HCT116 (cell line): ENCODE measurements around the gene AK3. TPM values are rescaled to one million over a fixed set of nuclear protein-coding genes. Genes with fewer than 3 reads are reported as not detected.

Experiments
- ATAC-seq: fragments of 200-7000 bp; cut with Tn5 transposase; 2 replicates; pipeline ENCODE4 v1.9.1; 2020; ENCODE audit warnings: mild to moderate bottlenecking, moderate library complexity
- BruUV-seq: library from RNA; stranded (reverse); fragments of 400-500 nt; replicated peaks from 2 replicates; lab custom pipeline; 2021; lab: Mats Ljungman, UMichigan
- CTCF ChIA-PET: fragments of 300-600 bp; sonication (Branson Sonifier 250); formaldehyde crosslinking; loops from one replicate; lab custom pipeline; 2021; ENCODE audit warnings: antibody characterized with exemption; lab: Charles Lee
- POLR2A ChIA-PET: fragments of 300-600, 350-600 bp; sonication (Branson Sonifier 250); formaldehyde crosslinking; loops from one replicate; lab custom pipeline; 2021; ENCODE audit warnings: antibody characterized with exemption; lab: Charles Lee
- RAD21 ChIA-PET, 2 experiments: fragments of 300-600 bp; sonication (Branson Sonifier 250); formaldehyde crosslinking; loops; one replicate each; lab custom pipeline; 2023; ENCODE audit warnings: low total read pairs in 2 of 2; ENCODE audit not compliant: uncharacterized antibody in 2 of 2, unreplicated experiment in 2 of 2, low non-redundant PET in 1 of 2; lab: Charles Lee
- DNase-seq: peaks from one replicate; pipeline ENCODE4 v3.0.0-alpha.2; 2010; ENCODE audit warnings: low read depth, low spot score
- H2AFZ ChIP-seq: fragments of 200-600 bp; shearing (Covaris generic), sonication (generic); 2 replicates; pipeline ENCODE4 v1.6.1; 2017; ENCODE audit warnings: low read depth, mixed run types, mixed read lengths, antibody characterized with exemption, low read length; ENCODE audit not compliant: poor library complexity, severe bottlenecking
- H3K27ac ChIP-seq: 2 replicates; pipeline ENCODE4 v1.5.1; 2012; ENCODE audit warnings: low read depth, low read length
- H3K27me3 ChIP-seq: fragments of 200-600 bp; sonication (generic); 2 replicates; pipeline ENCODE4 v1.6.1; 2016; ENCODE audit warnings: mixed run types, low read length, mixed read lengths; ENCODE audit not compliant: insufficient read depth
- H3K36me3 ChIP-seq, 2 experiments: fragments of 200-500 bp in 1 of 2; fragments of 200-600 bp in 1 of 2; sonication (Bioruptor generic) in 1 of 2; sonication (generic) in 1 of 2; 2 replicates each; pipeline versions ENCODE4 v1.5.1 to v1.6.1; 2014 to 2016; ENCODE audit warnings: low read length in 2 of 2, inconsistent platforms in 1 of 2, mixed read lengths in 1 of 2, mixed run types in 1 of 2; ENCODE audit not compliant: insufficient read depth in 2 of 2, control insufficient read depth in 1 of 2
- H3K4me1 ChIP-seq, 2 experiments: fragments of 200-600 bp in 1 of 2; sonication (generic) in 1 of 2; 2 replicates each; pipeline versions ENCODE4 v1.5.1 to v1.6.1; 2012 to 2017; ENCODE audit warnings: low read length in 2 of 2, inconsistent platforms in 1 of 2, mild to moderate bottlenecking in 1 of 2, mixed read lengths in 1 of 2, mixed run types in 1 of 2, moderate library complexity in 1 of 2; ENCODE audit not compliant: insufficient read depth in 2 of 2, control insufficient read depth in 1 of 2
- H3K4me2 ChIP-seq: fragments of 200-600 bp; sonication (generic); 2 replicates; pipeline ENCODE4 v1.6.1; 2017; ENCODE audit warnings: mixed run types, low read length, mixed read lengths
- H3K4me3 ChIP-seq, 2 experiments: fragments of 200-600 bp in 1 of 2; sonication (generic) in 1 of 2; replicated peaks in 1 of 2; 2 replicates each; pipeline ENCODE4 v1.5.1; 2011 to 2016; ENCODE audit warnings: low read length in 2 of 2, control low read depth in 1 of 2, low read depth in 1 of 2, mild to moderate bottlenecking in 1 of 2, mixed read lengths in 1 of 2, mixed run types in 1 of 2
- H3K79me2 ChIP-seq: fragments of 200-600 bp; sonication (generic); 2 replicates; pipeline ENCODE4 v1.6.1; 2017; ENCODE audit warnings: mild to moderate bottlenecking, mixed run types, low read length, moderate library complexity, mixed read lengths; ENCODE audit not compliant: insufficient read depth
- H3K9ac ChIP-seq: fragments of 200-600 bp; sonication (generic); 2 replicates; pipeline ENCODE4 v1.6.1; 2016; ENCODE audit warnings: low read length, mixed read lengths
- H3K9me2 ChIP-seq: fragments of 200-600 bp; sonication (generic), shearing (Covaris generic); 2 replicates; pipeline ENCODE4 v1.6.1; 2017; ENCODE audit warnings: mixed run types, mild to moderate bottlenecking, moderate library complexity; ENCODE audit not compliant: insufficient read depth
- H3K9me3 ChIP-seq, 2 experiments: fragments of 200-500 bp in 1 of 2; fragments of 200-600 bp in 1 of 2; sonication (Bioruptor generic) in 1 of 2; sonication (generic) in 1 of 2; 2 replicates each; pipeline ENCODE4 v1.6.1; 2014 to 2017; ENCODE audit warnings: low read length in 2 of 2, mixed read lengths in 2 of 2, inconsistent platforms in 1 of 2, low read depth in 1 of 2, mild to moderate bottlenecking in 1 of 2, mixed run types in 1 of 2, moderate library complexity in 1 of 2; ENCODE audit not compliant: control insufficient read depth in 1 of 2, insufficient read depth in 1 of 2
- H4K20me1 ChIP-seq: fragments of 200-600 bp; sonication (generic), shearing (Covaris generic); 2 replicates; pipeline ENCODE4 v1.6.1; 2017; ENCODE audit warnings: mixed run types, mild to moderate bottlenecking, moderate library complexity; ENCODE audit not compliant: insufficient read depth
- ATF3 ChIP-seq: IDR thresholded peaks from 2 replicates; pipeline ENCODE4 v1.6.1; 2012
- CBX3 ChIP-seq: IDR thresholded peaks from 2 replicates; pipeline ENCODE4 v1.6.1; 2012; ENCODE audit warnings: low read depth
- CEBPB ChIP-seq: IDR thresholded peaks from 2 replicates; pipeline ENCODE4 v1.6.1; 2012; ENCODE audit warnings: low read depth
- CTCF ChIP-seq, 3 experiments: fragments of 200-600 bp in 1 of 3; sonication (generic) in 1 of 3; IDR thresholded peaks in 2 of 3; conservative IDR thresholded peaks in 1 of 3; 2 replicates each; pipeline ENCODE4 v1.5.1; 2012 to 2017; ENCODE audit warnings: low read depth in 2 of 3, low read length in 2 of 3, antibody characterized with exemption in 1 of 3, borderline replicate concordance in 1 of 3, control low read depth in 1 of 3, mild to moderate bottlenecking in 1 of 3, mixed read lengths in 1 of 3, mixed run types in 1 of 3, moderate library complexity in 1 of 3; ENCODE audit not compliant: insufficient read depth in 1 of 3
- FOSL1 ChIP-seq: IDR thresholded peaks from 2 replicates; pipeline ENCODE4 v1.6.1; 2012; ENCODE audit warnings: low read depth
- JUND ChIP-seq: IDR thresholded peaks from 2 replicates; pipeline ENCODE4 v1.6.1; 2012
- POLR2A ChIP-seq: IDR thresholded peaks from 2 replicates; pipeline ENCODE4 v1.7.0; 2011; ENCODE audit warnings: borderline replicate concordance; ENCODE audit not compliant: insufficient read depth, insufficient read length; ENCODE audit errors: extremely low read depth
- SIN3A ChIP-seq: IDR thresholded peaks from 2 replicates; pipeline ENCODE4 v1.6.1; 2012; ENCODE audit warnings: low read depth
- SP1 ChIP-seq: IDR thresholded peaks from 2 replicates; pipeline ENCODE4 v1.6.1; 2012; ENCODE audit warnings: low read depth
- YY1 ChIP-seq: IDR thresholded peaks from 2 replicates; pipeline ENCODE4 v1.6.1; 2011; ENCODE audit warnings: low read length, low read depth, moderate library complexity, mild to moderate bottlenecking; ENCODE audit not compliant: insufficient replicate concordance; ENCODE audit errors: extremely low read depth
- ZFX ChIP-seq: fragments of 450-650 bp; IDR thresholded peaks from 2 replicates; pipeline ENCODE4 v1.6.1; 2017
- ZNF274 ChIP-seq: fragments of 200-500 bp; sonication (Bioruptor generic); IDR thresholded peaks from 2 replicates; pipeline ENCODE4 v1.6.1; 2014; ENCODE audit warnings: mild to moderate bottlenecking, low read depth, low read length, inconsistent platforms
- intact Hi-C: fragments of 100-400 bp; cut with micrococcal nuclease; formaldehyde crosslinking; loops from 2 replicates; pipeline ENCODE4 v1.10.0; 2022
- total RNA-seq: library from RNA; stranded (reverse); gene quantifications from one replicate; pipeline ENCODE4 v1.2.1, GENCODE V29; 2021; ENCODE audit not compliant: unreplicated experiment
- TF ChIP-seq, protein P1 (sequence below): IDR thresholded peaks from 2 replicates; pipeline ENCODE4 v1.6.1; 2012; ENCODE audit warnings: low read depth
- TF ChIP-seq, protein P2 (sequence below): IDR thresholded peaks from 2 replicates; pipeline ENCODE4 v1.6.1; 2011; ENCODE audit warnings: mild to moderate bottlenecking, low read length, moderate library complexity; ENCODE audit not compliant: insufficient replicate concordance; ENCODE audit errors: extremely low read depth

Gene AK3
- total RNA-seq, 1 experiment from 2014 or later, result 43.0 TPM

DNA sequence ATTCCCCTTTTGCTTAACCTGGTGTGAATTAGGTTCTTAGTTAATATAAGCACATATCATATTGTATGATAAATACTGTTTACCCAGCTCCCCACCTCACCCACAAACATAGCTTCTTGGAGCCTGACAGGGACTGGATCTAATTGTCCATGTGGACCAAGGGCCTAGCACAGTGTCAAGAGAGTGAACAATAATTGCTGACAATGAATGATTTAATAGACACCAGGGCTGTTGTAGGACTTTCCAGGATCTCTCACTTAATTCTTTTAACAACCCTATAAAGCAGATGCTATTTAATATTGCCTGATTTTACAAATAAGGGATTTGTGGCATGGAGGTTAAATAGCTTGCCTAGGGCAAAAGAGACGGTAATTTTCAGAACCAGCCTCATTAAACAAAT is 24.8 kb downstream of the AK3 start:
- H3K79me2 ChIP-seq, result peaks cover 3% of the 10 kb centered on the region; the same call in 1 of the 2 replicates
- no peaks in the 10 kb centered on the region for H3K9me3 ChIP-seq
- no peak overlapping the region for H2AFZ ChIP-seq
- CTCF ChIA-PET, result no interaction called here
- RAD21 ChIA-PET, result no interaction called here
- no peak overlapping the region for H3K27ac ChIP-seq
- ATAC-seq (no peak), DNase-seq (no peak)
- no peak overlapping the region for H3K4me3 ChIP-seq
- H3K4me2 ChIP-seq, result no peak overlapping the region
- TF ChIP-seq ATF3, result no peak
- TF ChIP-seq, protein P1, sequence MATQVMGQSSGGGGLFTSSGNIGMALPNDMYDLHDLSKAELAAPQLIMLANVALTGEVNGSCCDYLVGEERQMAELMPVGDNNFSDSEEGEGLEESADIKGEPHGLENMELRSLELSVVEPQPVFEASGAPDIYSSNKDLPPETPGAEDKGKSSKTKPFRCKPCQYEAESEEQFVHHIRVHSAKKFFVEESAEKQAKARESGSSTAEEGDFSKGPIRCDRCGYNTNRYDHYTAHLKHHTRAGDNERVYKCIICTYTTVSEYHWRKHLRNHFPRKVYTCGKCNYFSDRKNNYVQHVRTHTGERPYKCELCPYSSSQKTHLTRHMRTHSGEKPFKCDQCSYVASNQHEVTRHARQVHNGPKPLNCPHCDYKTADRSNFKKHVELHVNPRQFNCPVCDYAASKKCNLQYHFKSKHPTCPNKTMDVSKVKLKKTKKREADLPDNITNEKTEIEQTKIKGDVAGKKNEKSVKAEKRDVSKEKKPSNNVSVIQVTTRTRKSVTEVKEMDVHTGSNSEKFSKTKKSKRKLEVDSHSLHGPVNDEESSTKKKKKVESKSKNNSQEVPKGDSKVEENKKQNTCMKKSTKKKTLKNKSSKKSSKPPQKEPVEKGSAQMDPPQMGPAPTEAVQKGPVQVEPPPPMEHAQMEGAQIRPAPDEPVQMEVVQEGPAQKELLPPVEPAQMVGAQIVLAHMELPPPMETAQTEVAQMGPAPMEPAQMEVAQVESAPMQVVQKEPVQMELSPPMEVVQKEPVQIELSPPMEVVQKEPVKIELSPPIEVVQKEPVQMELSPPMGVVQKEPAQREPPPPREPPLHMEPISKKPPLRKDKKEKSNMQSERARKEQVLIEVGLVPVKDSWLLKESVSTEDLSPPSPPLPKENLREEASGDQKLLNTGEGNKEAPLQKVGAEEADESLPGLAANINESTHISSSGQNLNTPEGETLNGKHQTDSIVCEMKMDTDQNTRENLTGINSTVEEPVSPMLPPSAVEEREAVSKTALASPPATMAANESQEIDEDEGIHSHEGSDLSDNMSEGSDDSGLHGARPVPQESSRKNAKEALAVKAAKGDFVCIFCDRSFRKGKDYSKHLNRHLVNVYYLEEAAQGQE, result no peak
- TF ChIP-seq, protein P2, sequence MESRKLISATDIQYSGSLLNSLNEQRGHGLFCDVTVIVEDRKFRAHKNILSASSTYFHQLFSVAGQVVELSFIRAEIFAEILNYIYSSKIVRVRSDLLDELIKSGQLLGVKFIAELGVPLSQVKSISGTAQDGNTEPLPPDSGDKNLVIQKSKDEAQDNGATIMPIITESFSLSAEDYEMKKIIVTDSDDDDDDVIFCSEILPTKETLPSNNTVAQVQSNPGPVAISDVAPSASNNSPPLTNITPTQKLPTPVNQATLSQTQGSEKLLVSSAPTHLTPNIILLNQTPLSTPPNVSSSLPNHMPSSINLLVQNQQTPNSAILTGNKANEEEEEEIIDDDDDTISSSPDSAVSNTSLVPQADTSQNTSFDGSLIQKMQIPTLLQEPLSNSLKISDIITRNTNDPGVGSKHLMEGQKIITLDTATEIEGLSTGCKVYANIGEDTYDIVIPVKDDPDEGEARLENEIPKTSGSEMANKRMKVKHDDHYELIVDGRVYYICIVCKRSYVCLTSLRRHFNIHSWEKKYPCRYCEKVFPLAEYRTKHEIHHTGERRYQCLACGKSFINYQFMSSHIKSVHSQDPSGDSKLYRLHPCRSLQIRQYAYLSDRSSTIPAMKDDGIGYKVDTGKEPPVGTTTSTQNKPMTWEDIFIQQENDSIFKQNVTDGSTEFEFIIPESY, result no peak
- no peak for TF ChIP-seq JUND
- TF ChIP-seq SIN3A, result no peak
- no peak for TF ChIP-seq CTCF (IDR thresholded peaks at IDR 0.05 in 2 of 3, conservative IDR thresholded peaks at IDR 0.05 in 1 of 3; ENCODE audit: borderline replicate concordance in 1 of 3, insufficient read depth in 1 of 3, low read depth in 2 of 3, low read length in 2 of 3)
- no peak for TF ChIP-seq ZFX
- TF ChIP-seq FOSL1, result no peak
- no peak for TF ChIP-seq ZNF274
- TF ChIP-seq CEBPB, result no peak
- no peak for TF ChIP-seq CBX3
- TF ChIP-seq SP1, result no peak
- no peak for TF ChIP-seq POLR2A
- TF ChIP-seq YY1, result no peak
- no peaks in the 10 kb centered on the region for H3K27me3 ChIP-seq
- H3K4me1 ChIP-seq, result no peaks in the 10 kb centered on the region
- POLR2A ChIA-PET, result no interaction called here
- BruUV-seq, result no TSS peak
- no peak overlapping the region for H3K9ac ChIP-seq
- H3K36me3 ChIP-seq, result peaks cover 23 to 28% of the 10 kb centered on the region in 2 experiments; a peak in 3 of 4 replicates
- H4K20me1 ChIP-seq, result no peaks in the 10 kb centered on the region
- intact Hi-C loops, result no loop called here
- H3K9me2 ChIP-seq, result no peaks in the 10 kb centered on the region
